ENCODE measurements around the gene MCAM. TPM values are rescaled to one million over a fixed set of nuclear protein-coding genes. Genes with fewer than 3 reads are reported as not detected.

Gene MCAM
- total RNA-seq, 1 donor from 2014 or later = 78.3 TPM

DNA sequence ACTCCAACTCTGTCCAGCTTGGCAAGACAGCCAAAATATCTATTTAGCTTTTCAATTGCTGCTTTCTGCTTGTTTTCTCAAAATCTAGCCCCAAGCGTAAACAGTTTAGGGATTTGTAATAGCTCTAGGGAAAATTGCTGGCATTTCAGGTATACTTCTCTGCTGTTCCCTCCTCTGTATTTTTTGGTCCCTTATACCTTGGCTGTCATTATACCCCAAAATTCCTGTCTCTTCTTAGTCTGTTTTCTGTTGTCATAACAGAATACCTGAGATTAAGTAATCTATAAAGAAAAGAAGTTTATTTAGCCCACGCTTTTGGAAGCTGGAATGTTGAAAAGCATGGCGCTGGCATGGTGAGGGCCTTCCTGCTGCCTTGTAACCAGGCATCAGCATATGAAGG, 23.5 kb downstream of the MCAM start:
- Mint-ChIP-seq H3K27ac (ENCODE audit: unreplicated experiment) (no peak overlapping the region), H3K4me1 (ENCODE audit: unreplicated experiment) (no peaks in the 10 kb centered on the region), H3K36me3 (ENCODE audit: low read depth, unreplicated experiment) (peaks cover 21% of the 10 kb centered on the region), H3K4me3 (ENCODE audit: unreplicated experiment) (no peak overlapping the region), H3K9me3 (ENCODE audit: unreplicated experiment) (no peaks in the 10 kb centered on the region), H3K27me3 (ENCODE audit: unreplicated experiment) (no peaks in the 10 kb centered on the region)
- TF ChIP-seq, protein P1, sequence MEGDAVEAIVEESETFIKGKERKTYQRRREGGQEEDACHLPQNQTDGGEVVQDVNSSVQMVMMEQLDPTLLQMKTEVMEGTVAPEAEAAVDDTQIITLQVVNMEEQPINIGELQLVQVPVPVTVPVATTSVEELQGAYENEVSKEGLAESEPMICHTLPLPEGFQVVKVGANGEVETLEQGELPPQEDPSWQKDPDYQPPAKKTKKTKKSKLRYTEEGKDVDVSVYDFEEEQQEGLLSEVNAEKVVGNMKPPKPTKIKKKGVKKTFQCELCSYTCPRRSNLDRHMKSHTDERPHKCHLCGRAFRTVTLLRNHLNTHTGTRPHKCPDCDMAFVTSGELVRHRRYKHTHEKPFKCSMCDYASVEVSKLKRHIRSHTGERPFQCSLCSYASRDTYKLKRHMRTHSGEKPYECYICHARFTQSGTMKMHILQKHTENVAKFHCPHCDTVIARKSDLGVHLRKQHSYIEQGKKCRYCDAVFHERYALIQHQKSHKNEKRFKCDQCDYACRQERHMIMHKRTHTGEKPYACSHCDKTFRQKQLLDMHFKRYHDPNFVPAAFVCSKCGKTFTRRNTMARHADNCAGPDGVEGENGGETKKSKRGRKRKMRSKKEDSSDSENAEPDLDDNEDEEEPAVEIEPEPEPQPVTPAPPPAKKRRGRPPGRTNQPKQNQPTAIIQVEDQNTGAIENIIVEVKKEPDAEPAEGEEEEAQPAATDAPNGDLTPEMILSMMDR (IDR thresholded peaks at IDR 0.05; ENCODE audit: unreplicated experiment) = no peak
- no peak for DNase-seq (ENCODE audit: low spot score)

DNA sequence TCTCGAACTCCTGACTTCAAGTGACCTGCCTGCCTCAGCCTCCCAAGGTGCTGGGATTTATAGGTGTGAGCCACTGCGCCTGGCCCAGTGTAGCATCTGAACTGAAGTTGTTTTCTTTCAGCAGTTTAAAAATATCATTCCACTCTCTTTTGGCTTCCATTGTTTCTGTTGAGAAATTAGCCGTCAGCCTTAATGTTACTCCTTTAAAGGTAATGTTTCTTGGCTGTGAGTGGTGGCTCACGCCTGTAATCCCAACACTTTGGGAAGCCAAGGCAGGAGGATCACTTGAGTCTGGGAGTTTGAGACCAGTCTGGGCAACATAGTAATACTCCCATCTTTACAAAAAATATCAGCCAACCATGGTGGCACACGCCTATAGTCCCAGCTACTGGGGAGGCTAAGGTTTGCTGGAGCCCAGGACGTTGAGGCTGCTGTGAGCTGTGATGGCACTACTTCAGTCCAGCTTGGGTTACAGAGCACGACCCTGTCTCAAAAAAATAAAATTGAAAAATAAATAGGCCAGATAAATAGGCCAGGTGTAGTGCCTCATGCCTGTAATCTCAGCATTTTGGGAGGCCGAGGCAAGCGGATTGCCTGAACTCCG, 25.9 kb downstream of the MCAM start:
- Mint-ChIP-seq H3K36me3 (ENCODE audit: low read depth, unreplicated experiment) (peaks cover 29% of the 10 kb centered on the region), H3K27me3 (ENCODE audit: unreplicated experiment) (no peaks in the 10 kb centered on the region)

DNA sequence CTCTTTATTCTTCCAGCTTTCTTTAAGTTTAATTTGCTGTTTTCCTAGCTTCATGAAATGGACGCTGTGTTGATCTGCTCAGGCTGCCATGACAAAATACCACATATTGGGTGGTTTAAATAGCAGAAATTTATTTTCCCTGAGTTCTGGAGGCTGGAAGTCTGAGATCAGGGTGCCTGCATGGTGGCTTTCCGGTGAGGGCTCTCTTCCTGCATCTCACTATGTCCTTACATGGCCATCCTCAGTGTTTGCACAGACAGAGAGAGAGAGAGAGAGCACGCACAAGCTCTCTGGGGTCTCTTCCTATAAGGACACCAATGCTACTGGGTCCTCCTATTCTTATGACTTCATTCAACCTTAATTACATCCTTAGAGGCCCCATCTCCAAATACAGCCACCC, 28.7 kb downstream of the MCAM start:
- Mint-ChIP-seq H3K9me3 (ENCODE audit: unreplicated experiment) (no peaks in the 10 kb centered on the region), H3K27ac (ENCODE audit: unreplicated experiment) (no peak overlapping the region), H3K27me3 (ENCODE audit: unreplicated experiment) (peaks cover 2% of the 10 kb centered on the region), H3K36me3 (ENCODE audit: low read depth, unreplicated experiment) (peaks cover 37% of the 10 kb centered on the region), H3K4me1 (ENCODE audit: unreplicated experiment) (no peaks in the 10 kb centered on the region), H3K4me3 (ENCODE audit: unreplicated experiment) (no peak overlapping the region)
- DNase-seq (ENCODE audit: low spot score) = no peak
- TF ChIP-seq, protein P1 (IDR thresholded peaks at IDR 0.05; ENCODE audit: unreplicated experiment) = no peak

More for the DNA sequence above, 25.9 kb downstream of the MCAM start:
- Mint-ChIP-seq H3K9me3 (ENCODE audit: unreplicated experiment) (no peaks in the 10 kb centered on the region), H3K4me1 (ENCODE audit: unreplicated experiment) (no peaks in the 10 kb centered on the region), H3K27ac (ENCODE audit: unreplicated experiment) (no peak overlapping the region), H3K4me3 (ENCODE audit: unreplicated experiment) (no peak overlapping the region)
- TF ChIP-seq, protein P1 (IDR thresholded peaks at IDR 0.05; ENCODE audit: unreplicated experiment) = no peak
- DNase-seq (ENCODE audit: low spot score) = no peak

DNA sequence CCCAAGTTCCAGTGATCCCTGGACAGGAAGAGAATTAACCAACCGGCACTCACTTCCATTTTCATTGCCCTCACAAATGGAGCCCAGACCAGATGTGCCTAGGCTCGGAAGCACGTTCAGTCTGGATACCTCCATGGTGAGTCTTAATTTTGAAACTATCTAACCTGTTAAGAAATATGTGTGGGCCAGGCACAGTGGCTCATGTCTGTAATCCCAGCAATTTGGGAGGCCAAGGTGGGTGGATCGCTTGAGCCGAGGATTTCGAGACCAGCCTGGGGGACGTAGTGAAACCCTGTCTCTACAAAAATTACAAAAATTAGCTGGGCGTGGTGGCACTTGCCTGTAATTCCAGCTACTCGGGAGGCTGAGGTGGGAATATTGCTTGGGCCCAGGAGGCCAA, 31.5 kb downstream of the MCAM start:
- TF ChIP-seq, protein P1 (IDR thresholded peaks at IDR 0.05; ENCODE audit: unreplicated experiment) = no peak
- H3K4me3 Mint-ChIP-seq (ENCODE audit: unreplicated experiment) = no peak overlapping the region
- H3K27me3 Mint-ChIP-seq (ENCODE audit: unreplicated experiment) = peaks cover 4% of the 10 kb centered on the region
- H3K4me1 Mint-ChIP-seq (ENCODE audit: unreplicated experiment) = no peaks in the 10 kb centered on the region
- H3K27ac Mint-ChIP-seq (ENCODE audit: unreplicated experiment) = no peak overlapping the region
- DNase-seq (ENCODE audit: low spot score) = no peak
- H3K36me3 Mint-ChIP-seq (ENCODE audit: low read depth, unreplicated experiment) = peaks cover 38% of the 10 kb centered on the region
- no peaks in the 10 kb centered on the region for H3K9me3 Mint-ChIP-seq (ENCODE audit: unreplicated experiment)

DNA sequence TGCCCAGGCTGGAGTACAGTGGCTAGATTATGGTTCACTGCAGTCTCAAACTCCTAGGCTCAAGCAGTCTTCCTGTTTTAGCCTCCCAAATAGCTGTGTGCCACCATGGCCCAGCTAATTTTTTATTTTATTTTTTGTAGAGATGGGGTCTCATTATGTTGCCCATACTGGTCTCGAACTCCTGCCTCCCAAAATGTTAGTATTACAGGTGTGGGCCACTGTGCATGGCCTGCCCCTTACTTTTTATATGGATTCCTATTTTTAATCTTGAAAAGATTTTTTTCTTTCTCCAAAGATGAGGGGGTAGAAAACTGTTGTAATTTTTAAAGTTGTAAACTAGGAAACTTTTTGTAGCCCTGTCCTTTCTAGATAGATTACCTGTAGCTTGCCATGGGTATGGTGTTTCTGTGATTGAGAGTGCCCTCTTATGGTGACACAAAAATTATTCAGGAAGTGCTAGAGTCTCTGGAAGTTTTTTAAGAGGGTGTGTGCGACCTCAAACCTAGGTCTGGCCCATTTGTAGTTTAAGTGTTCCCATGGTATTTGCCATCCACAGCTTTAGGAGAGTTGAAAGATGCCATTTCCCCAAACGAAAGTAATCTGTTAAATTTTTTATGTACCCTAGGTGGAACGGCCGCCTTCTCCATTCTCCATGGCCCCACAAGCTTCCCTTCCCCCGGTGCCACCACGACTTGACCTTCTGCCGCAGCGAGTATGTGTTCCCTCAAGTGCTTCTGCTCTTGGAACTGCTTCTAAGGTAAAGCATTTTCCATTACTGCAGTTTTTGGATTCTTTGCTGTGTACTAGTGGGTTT, 32.4 kb downstream of the MCAM start:
- H3K27me3 Mint-ChIP-seq (ENCODE audit: unreplicated experiment) = peaks cover 4% of the 10 kb centered on the region
- H3K36me3 Mint-ChIP-seq (ENCODE audit: low read depth, unreplicated experiment) = peaks cover 38% of the 10 kb centered on the region
- no peak for DNase-seq (ENCODE audit: low spot score)
- TF ChIP-seq, protein P1 (IDR thresholded peaks at IDR 0.05; ENCODE audit: unreplicated experiment) = no peak
- no peaks in the 10 kb centered on the region for H3K4me1 Mint-ChIP-seq (ENCODE audit: unreplicated experiment)
- H3K27ac Mint-ChIP-seq (ENCODE audit: unreplicated experiment) = no peak overlapping the region
- H3K4me3 Mint-ChIP-seq (ENCODE audit: unreplicated experiment) = no peak overlapping the region
- H3K9me3 Mint-ChIP-seq (ENCODE audit: unreplicated experiment) = no peaks in the 10 kb centered on the region
